Erythroblast (primary cell): ENCODE measurements around the gene MT1B.

ENCODE experiments used
- GATA1 ChIP-seq: IDR thresholded peaks from 2 replicates; pipeline ENCODE4 v1.6.1; 2011; ENCODE audit warnings: low read depth, mild to moderate bottlenecking, control low read depth, low read length, moderate library complexity
- POLR2A ChIP-seq: IDR thresholded peaks from 2 replicates; pipeline ENCODE4 v1.6.1; 2011; ENCODE audit warnings: mild to moderate bottlenecking, low read length

DNA sequence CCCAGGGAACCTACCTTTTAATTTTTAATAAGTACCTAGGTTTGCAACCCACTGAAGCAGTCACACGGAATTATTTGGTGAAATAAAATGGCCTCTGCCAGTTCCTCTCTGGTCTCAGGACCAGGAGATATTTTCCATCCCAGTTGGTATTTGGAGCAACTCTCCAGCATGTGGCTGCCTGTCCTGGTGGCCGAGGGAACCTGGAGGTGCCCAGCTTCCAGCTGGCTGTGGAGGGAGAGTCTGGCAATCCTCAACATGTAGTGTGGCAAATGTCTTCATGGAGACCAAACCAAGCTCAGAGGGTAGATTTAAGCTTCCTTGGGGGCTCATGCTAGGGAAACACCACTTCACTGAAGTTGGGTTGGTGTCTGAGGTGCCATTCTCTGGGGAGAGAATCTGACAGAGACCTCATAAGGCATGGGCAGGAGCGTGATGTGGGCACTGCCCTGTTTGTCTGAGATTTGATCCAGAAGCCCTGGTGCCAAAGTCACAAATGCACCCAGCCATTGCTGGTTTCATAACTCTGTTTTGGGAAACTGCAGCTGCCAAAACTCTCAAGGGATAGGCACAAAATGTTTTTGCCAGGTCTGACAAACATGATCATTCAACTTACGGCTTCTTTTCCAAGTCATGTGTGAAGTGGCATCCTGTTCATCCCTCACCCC, 33.4 kb downstream of the MT1B start:
- TF ChIP-seq POLR2A (no peak), GATA1 (no peak)
